Mucosa of rectum (tissue), 2 donors: ENCODE measurements around the gene LGALS16.
"Not testable (repeated sequence)": the region's sequence is repeated elsewhere in the genome, so short reads cannot be mapped to it uniquely, and the experiment has no call there.

ENCODE experiments used
- H3K27ac ChIP-seq, 2 donors: one replicate each; pipeline ENCODE4 v1.7.0; 2013; ENCODE audit warnings: inconsistent platforms in 2 of 2, low read depth in 2 of 2, low read length in 2 of 2
- H3K27me3 ChIP-seq, 2 donors: one replicate each; pipeline ENCODE4 v1.7.0; 2013; ENCODE audit warnings: low read length in 2 of 2; ENCODE audit not compliant: control insufficient read depth in 2 of 2, insufficient read depth in 2 of 2
- H3K36me3 ChIP-seq, 2 donors: one replicate each; pipeline ENCODE4 v1.7.0; 2013; ENCODE audit warnings: low read length in 2 of 2; ENCODE audit not compliant: control insufficient read depth in 2 of 2, insufficient read depth in 2 of 2
- H3K4me1 ChIP-seq, 2 donors: one replicate each; pipeline ENCODE4 v1.7.0; 2013; ENCODE audit warnings: low read length in 2 of 2, mild to moderate bottlenecking in 1 of 2; ENCODE audit not compliant: control insufficient read depth in 2 of 2, insufficient read depth in 2 of 2
- H3K4me3 ChIP-seq, 2 donors: one replicate each; pipeline ENCODE4 v1.7.0; 2013; ENCODE audit warnings: low read length in 2 of 2
- H3K9ac ChIP-seq, 2 donors: one replicate each; pipeline ENCODE4 v1.7.0; 2013; ENCODE audit warnings: low read length in 2 of 2, low read depth in 1 of 2, mild to moderate bottlenecking in 1 of 2
- H3K9me3 ChIP-seq, 2 donors: one replicate each; pipeline ENCODE4 v1.7.0; 2013; ENCODE audit warnings: low read length in 2 of 2; ENCODE audit not compliant: control insufficient read depth in 2 of 2
- donor health status: healthy.
- donor health status: Normal muscosa, but diverticular disease.

Gene LGALS16

GRCh38 chr19:39655613-39656012 is at the start of gene LGALS16:
Gene LGALS16 (plus strand): TSS chr19:39655913. CDS start chr19:39655962, 49 bp downstream.
- Histone ChIP-seq H3K36me3 (no peaks in the 10 kb centered on the region), H3K4me1 (no peaks in the 10 kb centered on the region), H3K27ac (no peak within 1 kb of the TSS), H3K27me3 (no peaks in the 10 kb centered on the region), H3K9ac (no peak within 1 kb of the TSS), H3K9me3 (no peaks in the 10 kb centered on the region), H3K4me3 (no peak within 1 kb of the TSS)

- peaks cover 0 to 3% of the 10 kb centered on the region in 2 donors for H3K27me3 ChIP-seq
- H3K36me3 ChIP-seq: no peaks in the 10 kb centered on the region
- H3K4me3 ChIP-seq: no peak overlapping the region
- H3K9me3 ChIP-seq: no peaks in the 10 kb centered on the region
- H3K4me1 ChIP-seq: no peaks in the 10 kb centered on the region
- H3K27ac ChIP-seq: no peak overlapping the region
- no peak overlapping the region for H3K9ac ChIP-seq
Measured at GRCh38 chr19:39607021-39607420, 48.7 kb upstream of the LGALS16 start.

GRCh38 chr19:39607561-39607960 is 48.2 kb upstream of the LGALS16 start:
- no peaks in the 10 kb centered on the region for H3K36me3 ChIP-seq
- H3K4me3 ChIP-seq: no peak overlapping the region
- H3K27me3 ChIP-seq: no peaks in the 10 kb centered on the region
- H3K27ac ChIP-seq: no peak overlapping the region
- H3K9me3 ChIP-seq: no peaks in the 10 kb centered on the region
- no peak overlapping the region for H3K9ac ChIP-seq
- no peaks in the 10 kb centered on the region for H3K4me1 ChIP-seq

GRCh38 chr19:39613597-39613996 is 42.1 kb upstream of the LGALS16 start:
- Histone ChIP-seq H3K36me3 (no peaks in the 10 kb centered on the region), H3K9ac (no peak overlapping the region), H3K9me3 (peaks cover 0 to 2% of the 10 kb centered on the region in 2 donors), H3K4me3 (no peak overlapping the region), H3K27me3 (no peaks in the 10 kb centered on the region), H3K4me1 (no peaks in the 10 kb centered on the region), H3K27ac (no peak overlapping the region)

- H3K36me3 ChIP-seq: no peaks in the 10 kb centered on the region
Measured at GRCh38 chr19:39617745-39618144, 38.0 kb upstream of the LGALS16 start.

GRCh38 chr19:39623946-39624345 is 31.8 kb upstream of the LGALS16 start:
- H3K4me3 ChIP-seq: no peak overlapping the region
- H3K9ac ChIP-seq: no peak overlapping the region
- no peaks in the 10 kb centered on the region for H3K36me3 ChIP-seq
- no peak overlapping the region for H3K27ac ChIP-seq
- no peaks in the 10 kb centered on the region for H3K27me3 ChIP-seq
- H3K9me3 ChIP-seq: no peaks in the 10 kb centered on the region
- H3K4me1 ChIP-seq: no peaks in the 10 kb centered on the region

More at GRCh38 chr19:39617745-39618144, 38.0 kb upstream of the LGALS16 start:
- Histone ChIP-seq H3K27ac (no peak overlapping the region), H3K9ac (no peak overlapping the region), H3K4me1 (no peaks in the 10 kb centered on the region), H3K4me3 (no peak overlapping the region), H3K27me3 (no peaks in the 10 kb centered on the region), H3K9me3 (peaks cover 0 to 2% of the 10 kb centered on the region in 2 donors)

GRCh38 chr19:39627631-39628030 is 28.1 kb upstream of the LGALS16 start:
- not testable (repeated sequence) for H3K27ac ChIP-seq, H3K4me1 ChIP-seq, H3K27me3 ChIP-seq, H3K9ac ChIP-seq, H3K4me3 ChIP-seq, H3K9me3 ChIP-seq, H3K36me3 ChIP-seq

- Histone ChIP-seq H3K27me3 (no peaks in the 10 kb centered on the region), H3K4me1 (no peaks in the 10 kb centered on the region), H3K36me3 (no peaks in the 10 kb centered on the region), H3K27ac (no peak overlapping the region), H3K4me3 (no peak overlapping the region), H3K9ac (no peak overlapping the region), H3K9me3 (no peaks in the 10 kb centered on the region)
Measured at GRCh38 chr19:39631178-39631577, 24.5 kb upstream of the LGALS16 start.

- Histone ChIP-seq H3K4me3 (no peak overlapping the region), H3K4me1 (no peaks in the 10 kb centered on the region), H3K9ac (no peak overlapping the region), H3K27me3 (no peaks in the 10 kb centered on the region), H3K36me3 (no peaks in the 10 kb centered on the region), H3K27ac (no peak overlapping the region), H3K9me3 (no peaks in the 10 kb centered on the region)
Measured at GRCh38 chr19:39631626-39632025, 24.1 kb upstream of the LGALS16 start.

GRCh38 chr19:39637891-39638290 is 17.8 kb upstream of the LGALS16 start:
- Histone ChIP-seq H3K4me3 (no peak overlapping the region), H3K9ac (no peak overlapping the region), H3K36me3 (no peaks in the 10 kb centered on the region), H3K4me1 (no peaks in the 10 kb centered on the region), H3K9me3 (no peaks in the 10 kb centered on the region), H3K27ac (no peak overlapping the region), H3K27me3 (peaks cover 0 to 5% of the 10 kb centered on the region in 2 donors)

- no peak overlapping the region for H3K4me3 ChIP-seq
- no peaks in the 10 kb centered on the region for H3K36me3 ChIP-seq
- H3K4me1 ChIP-seq: no peaks in the 10 kb centered on the region
- no peaks in the 10 kb centered on the region for H3K9me3 ChIP-seq
- H3K9ac ChIP-seq: no peak overlapping the region
- H3K27ac ChIP-seq: no peak overlapping the region
- peaks cover 0 to 5% of the 10 kb centered on the region in 2 donors for H3K27me3 ChIP-seq
Measured at GRCh38 chr19:39641773-39642172, 13.9 kb upstream of the LGALS16 start.
